Endothelial cell of umbilical vein (primary cell): Measurements from ENCODE around the gene UHMK1. TPM values are rescaled to one million over a fixed set of nuclear protein-coding genes. Genes with fewer than 3 reads are reported as not detected.

ENCODE experiments used
- BruUV-seq: library from RNA; stranded (reverse); fragments of 400-500 nt; replicated peaks from 2 replicates; lab custom pipeline; 2021; lab: Mats Ljungman, UMichigan
- CTCF ChIA-PET: fragments of 300-600, 350-600 bp; sonication (Branson Sonifier 250); formaldehyde crosslinking; loops from one replicate; lab custom pipeline; 2021; ENCODE audit warnings: antibody characterized with exemption, inconsistent platforms; lab: Charles Lee
- POLR2A ChIA-PET: fragments of 300-600, 350-600 bp; sonication (Branson Sonifier 250); formaldehyde crosslinking; loops from one replicate; lab custom pipeline; 2021; ENCODE audit warnings: antibody characterized with exemption, inconsistent platforms; lab: Charles Lee
- DNase-seq: peaks from one replicate; pipeline ENCODE4 v3.0.0-alpha.2; 2011; ENCODE audit warnings: low read depth, low spot score
- FAIRE-seq: peaks from 2 replicates; lab custom pipeline; 2011; peaks lifted over from hg19 to GRCh38; lab: Jason Lieb, UNC
- H2AFZ ChIP-seq: 2 replicates; pipeline ENCODE4 v1.6.0; 2012; ENCODE audit warnings: low read depth, low read length, control low read depth, inconsistent platforms
- H3K27ac ChIP-seq: 2 replicates; pipeline ENCODE4 v1.5.1; 2011; ENCODE audit warnings: low read depth, mild to moderate bottlenecking, control low read depth, low read length, moderate library complexity; ENCODE audit not compliant: insufficient read depth
- H3K27me3 ChIP-seq, 2 experiments: 2 replicates each; pipeline versions ENCODE4 v1.6.0 to v1.6.1; 2011; ENCODE audit warnings: low read length in 2 of 2, mixed read lengths in 1 of 2; ENCODE audit not compliant: control insufficient read depth in 2 of 2, insufficient read depth in 2 of 2
- H3K36me3 ChIP-seq, 2 experiments: 2 replicates in 1 of 2; 3 replicates in 1 of 2; pipeline ENCODE4 v1.5.1; 2011; ENCODE audit warnings: low read length in 2 of 2, mild to moderate bottlenecking in 1 of 2, moderate library complexity in 1 of 2; ENCODE audit not compliant: control insufficient read depth in 2 of 2, insufficient read depth in 2 of 2; ENCODE audit errors: extremely low read depth in 1 of 2
- H3K4me1 ChIP-seq: 3 replicates; pipeline ENCODE4 v1.5.1; 2011; ENCODE audit warnings: mild to moderate bottlenecking, low read length; ENCODE audit not compliant: control insufficient read depth, insufficient read depth; ENCODE audit errors: extremely low read depth
- H3K4me2 ChIP-seq: 2 replicates; pipeline ENCODE4 v1.6.1; 2011; ENCODE audit warnings: low read length, control low read depth, mixed read lengths; ENCODE audit not compliant: insufficient read depth
- H3K4me3 ChIP-seq, 3 experiments: fragments of 200-600 bp in 1 of 3; sonication (generic), shearing (Covaris generic) in 1 of 3; replicated peaks in 1 of 3; 2 replicates each; pipeline ENCODE4 v1.5.1; 2011 to 2016; ENCODE audit warnings: control low read depth in 3 of 3, low read length in 3 of 3, mild to moderate bottlenecking in 2 of 3, inconsistent platforms in 1 of 3, low read depth in 1 of 3, moderate library complexity in 1 of 3; ENCODE audit not compliant: insufficient read depth in 1 of 3
- H3K79me2 ChIP-seq: 2 replicates; pipeline ENCODE4 v1.6.0; 2012; ENCODE audit warnings: low read length, inconsistent platforms; ENCODE audit not compliant: control insufficient read depth, insufficient read depth
- H3K9ac ChIP-seq: replicated peaks from 2 replicates; pipeline ENCODE3; 2011; ENCODE audit warnings: low read length, control low read depth; ENCODE audit not compliant: insufficient read depth; ENCODE audit errors: extremely low read depth
- H3K9me1 ChIP-seq: replicated peaks from 3 replicates; pipeline ENCODE4 v1.6.0; 2011; ENCODE audit warnings: mild to moderate bottlenecking, low read length; ENCODE audit not compliant: control insufficient read depth, insufficient read depth; ENCODE audit errors: extremely low read depth
- H3K9me3 ChIP-seq: replicated peaks from 2 replicates; pipeline ENCODE4 v1.5.1; 2012; ENCODE audit warnings: low read length, inconsistent platforms; ENCODE audit not compliant: control insufficient read depth, insufficient read depth
- H4K20me1 ChIP-seq: replicated peaks from 2 replicates; pipeline ENCODE3; 2011; ENCODE audit warnings: mild to moderate bottlenecking, low read length; ENCODE audit not compliant: control insufficient read depth, insufficient read depth; ENCODE audit errors: extremely low read depth
- CTCF ChIP-seq, 2 donors: IDR thresholded peaks; 1 replicate in 1 of 2; 2 replicates in 1 of 2; pipeline ENCODE4 v1.5.1; 2011; ENCODE audit warnings: low read length in 2 of 2, mild to moderate bottlenecking in 2 of 2, moderate library complexity in 2 of 2, control low read depth in 1 of 2, inconsistent platforms in 1 of 2, low read depth in 1 of 2; ENCODE audit not compliant: insufficient read depth in 1 of 2; ENCODE audit errors: extremely low read depth in 1 of 2
- EZH2 ChIP-seq: IDR thresholded peaks from 2 replicates; pipeline ENCODE4 v1.6.1; 2012; ENCODE audit warnings: borderline replicate concordance, low read depth, mild to moderate bottlenecking, moderate library complexity, low read length, inconsistent platforms; ENCODE audit not compliant: severe bottlenecking
- FOS ChIP-seq: IDR thresholded peaks from 2 replicates; pipeline ENCODE4 v1.6.1; 2011; ENCODE audit warnings: mild to moderate bottlenecking, low read length, moderate library complexity, borderline replicate concordance; ENCODE audit not compliant: insufficient read depth
- GATA2 ChIP-seq: IDR thresholded peaks from 2 replicates; pipeline ENCODE4 v1.7.0; 2011; ENCODE audit warnings: low read depth, mild to moderate bottlenecking, moderate library complexity, mixed read lengths, low read length; ENCODE audit not compliant: insufficient read length, insufficient read depth
- JUN ChIP-seq: IDR thresholded peaks from 2 replicates; pipeline ENCODE4 v1.6.1; 2011; ENCODE audit warnings: borderline replicate concordance, low read depth; ENCODE audit not compliant: insufficient read length, insufficient read depth
- MAX ChIP-seq: IDR thresholded peaks from 2 replicates; pipeline ENCODE4 v1.6.1; 2011; ENCODE audit not compliant: insufficient read depth, insufficient read length
- MYC ChIP-seq: IDR thresholded peaks from one replicate; pipeline ENCODE4 v1.6.1; 2011; ENCODE audit warnings: mild to moderate bottlenecking, low read depth, low read length
- POLR2A ChIP-seq: IDR thresholded peaks from 2 replicates; pipeline ENCODE4 v1.6.1; 2012; ENCODE audit warnings: low read depth, mild to moderate bottlenecking, control low read depth, low read length
- POLR2AphosphoS5 ChIP-seq: IDR thresholded peaks from 2 replicates; pipeline ENCODE4 v1.6.1; 2012; ENCODE audit warnings: low read depth, mild to moderate bottlenecking, control low read depth, low read length, moderate library complexity; ENCODE audit not compliant: insufficient read depth
- dilution Hi-C: fragments of 300-500 bp; cut with MboI; formaldehyde crosslinking; loops from one replicate; pipeline ENCODE4 v1.15.0; 2019; ENCODE audit warnings: low sequenced_read_pairs; ENCODE audit not compliant: extremely low pct_ligation_motif_present
- intact Hi-C: fragments of 100-400 bp; cut with micrococcal nuclease; formaldehyde crosslinking; loops from one replicate; pipeline ENCODE4 v1.10.0; 2022
- polyA plus RNA-seq, 4 experiments: library from polyadenylated mRNA; depleted of rRNA in 3 of 4; stranded (reverse) in 3 of 4; unstranded in 1 of 4; fragments of >200 nt; gene quantifications; 2 replicates each; pipeline versions ENCODE4 v1.2.1 to v1.2.3, GENCODE V29; 2011 to 2012; ENCODE audit warnings: missing spikeins in 1 of 4
- total RNA-seq: library from RNA; stranded (reverse); gene quantifications from 2 replicates; pipeline ENCODE4 v1.2.3, GENCODE V29; 2021

UHMK1 gene
- total and polyA plus RNA-seq, 2 donors (not counting 3 experiments of a cell fraction or from before 2014, with no cell fraction given): 9.2 to 35.0 TPM

GRCh38 chr1:162530307-162530987, 32.8 kb downstream of the UHMK1 start:
- no TSS peak for BruUV-seq
- Histone ChIP-seq H3K9me3 (no peaks in the 10 kb centered on the region), H3K27ac (no peak overlapping the region)

More at GRCh38 chr1:162530307-162530987, 32.8 kb downstream of the UHMK1 start:
- no peaks in the 10 kb centered on the region for H3K27me3 ChIP-seq
- no peak overlapping the region for H2AFZ ChIP-seq
- no peak overlapping the region for H3K9ac ChIP-seq
- intact Hi-C loops: no loop called here
- no peak overlapping the region for H3K4me3 ChIP-seq
- H4K20me1 ChIP-seq: no peaks in the 10 kb centered on the region
- no peak for TF ChIP-seq EZH2
- TF ChIP-seq MYC: no peak
- TF ChIP-seq FOS: no peak
- TF ChIP-seq GATA2: no peak
- TF ChIP-seq POLR2AphosphoS5: no peak
- no peak for TF ChIP-seq POLR2A
- no peak for TF ChIP-seq CTCF (IDR thresholded peaks at IDR 0.05; ENCODE audit: extremely low read depth in 1 of 2, insufficient read depth in 1 of 2, low read depth in 1 of 2, low read length in 2 of 2)
- TF ChIP-seq JUN: no peak
- TF ChIP-seq MAX: no peak
- ChIA-PET POLR2A (no interaction called here), CTCF (interaction anchor here (0.8 to 1.5 kb wide), 6 partner anchors 11 to 474 kb away, joined by 3 to 5 read pairs (median 3); no protein-coding TSS in a partner anchor)
- DNase-seq (peak; percentile 20), FAIRE-seq (peak; percentile 24)
- H3K4me2 ChIP-seq: peak overlapping the region; percentile 33
- dilution Hi-C loops: no loop called here
- H3K36me3 ChIP-seq: peaks cover 0 to 6% of the 10 kb centered on the region in 2 experiments
- peaks cover 14% of the 10 kb centered on the region for H3K4me1 ChIP-seq
- H3K79me2 ChIP-seq: peaks cover 2% of the 10 kb centered on the region
- no peaks in the 10 kb centered on the region for H3K9me1 ChIP-seq
